Measurements from ENCODE around the gene ESR2. TPM values are rescaled to one million over a fixed set of nuclear protein-coding genes. Genes with fewer than 3 reads are reported as not detected.
A peak's percentile ranks its signal among the peaks of the same experiment; 100 is the strongest.

The ESR2 gene
- total and polyA plus RNA-seq, 2 donors, result 1.6 to 1.7 TPM

DNA sequence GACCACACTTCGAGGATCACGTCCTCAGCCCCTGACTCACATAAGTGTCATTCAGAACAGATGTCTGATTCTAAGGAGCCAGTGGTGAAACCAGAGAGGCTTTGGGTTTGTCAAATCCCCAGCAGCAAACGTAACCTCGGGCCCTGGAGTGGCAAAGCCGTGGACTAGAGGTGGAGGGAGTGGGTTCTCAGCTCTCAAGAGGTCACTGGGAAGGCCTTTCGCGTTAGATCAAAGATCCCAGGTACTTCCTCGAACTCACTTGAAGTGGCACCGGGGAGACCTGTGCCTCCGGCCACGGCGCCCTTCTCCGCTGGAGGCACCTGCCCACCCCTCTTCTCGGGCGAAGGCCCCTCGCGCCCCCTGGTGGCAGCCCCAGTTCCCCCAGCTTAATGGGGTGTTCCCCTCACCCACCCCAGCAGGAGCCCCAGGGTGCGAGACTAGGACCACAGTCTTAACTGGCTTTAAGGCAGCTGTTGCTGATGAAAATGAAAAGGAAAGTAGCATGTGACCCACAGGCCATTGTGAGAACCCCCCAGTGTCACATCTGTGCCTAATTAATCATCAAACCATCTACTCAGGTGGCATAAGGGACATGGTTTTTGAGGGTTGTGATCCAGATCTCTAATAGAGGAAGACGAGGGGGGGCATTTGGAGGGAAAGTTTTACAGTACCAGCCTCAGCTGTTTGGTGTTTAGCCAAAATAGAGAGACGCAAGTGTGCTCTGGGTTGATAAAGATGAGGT lies 672 bp upstream of the ESR2 start:
- DNase-seq (ENCODE audit: extremely low spot score), result no peak
- no peaks in the 10 kb centered on the region for H3K4me1 ChIP-seq (ENCODE audit: insufficient read depth)
- H3K27ac ChIP-seq (ENCODE audit: low read depth), result no peak overlapping the region
- peak overlapping the region; percentile 1 for H3K4me3 ChIP-seq (ENCODE audit: low read depth, low read length)
- WGBS, result 10% methylated on average over 20 of the region's 20 CpGs
- H3K36me3 ChIP-seq (ENCODE audit: insufficient read depth), result no peaks in the 10 kb centered on the region

- 89% methylated on average over 3 of the region's 3 CpGs for WGBS
- Histone ChIP-seq H3K27ac (ENCODE audit: low read depth) (no peak overlapping the region), H3K4me1 (ENCODE audit: insufficient read depth) (no peaks in the 10 kb centered on the region), H3K4me3 (ENCODE audit: low read depth, low read length) (no peak overlapping the region), H3K36me3 (ENCODE audit: insufficient read depth) (no peaks in the 10 kb centered on the region)
- no peak for DNase-seq (ENCODE audit: extremely low spot score)
Observed at GRCh38 chr14:64292197-64292596, 2.0 kb downstream of the ESR2 start.

- WGBS, result 98% methylated on average over 1 of the region's 1 CpG
- Histone ChIP-seq H3K36me3 (ENCODE audit: insufficient read depth) (no peaks in the 10 kb centered on the region), H3K27ac (ENCODE audit: low read depth) (no peak overlapping the region), H3K4me3 (ENCODE audit: low read depth, low read length) (no peak overlapping the region), H3K4me1 (ENCODE audit: insufficient read depth) (no peaks in the 10 kb centered on the region)
- DNase-seq (ENCODE audit: extremely low spot score), result no peak
Observed at GRCh38 chr14:64289571-64289970, 4.6 kb downstream of the ESR2 start.

DNA sequence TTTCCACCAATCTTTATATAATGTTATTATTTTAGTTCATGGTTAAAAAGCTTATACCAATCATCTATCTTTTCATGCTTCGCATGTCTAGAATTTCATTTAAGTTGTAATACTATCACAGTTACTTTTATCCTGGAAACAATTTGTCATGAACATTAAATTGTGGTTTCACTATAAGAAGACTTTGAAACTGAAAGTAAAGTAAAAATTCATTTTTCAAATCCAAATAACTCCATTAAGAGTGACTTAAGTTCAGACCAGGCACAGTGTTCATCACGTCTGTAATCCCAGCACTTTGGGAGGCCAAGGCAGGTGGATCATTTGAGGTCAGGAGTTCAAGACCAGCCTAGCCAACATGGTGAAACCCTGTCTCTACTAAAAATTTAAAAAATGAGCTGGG lies 12.4 kb downstream of the ESR2 start:
- DNase-seq (ENCODE audit: extremely low spot score), result no peak
- WGBS, result 65% methylated on average over 2 of the region's 2 CpGs
- no peaks in the 10 kb centered on the region for H3K36me3 ChIP-seq (ENCODE audit: insufficient read depth)
- no peak overlapping the region for H3K27ac ChIP-seq (ENCODE audit: low read depth)
- H3K4me1 ChIP-seq (ENCODE audit: insufficient read depth), result no peaks in the 10 kb centered on the region
- H3K4me3 ChIP-seq (ENCODE audit: low read depth, low read length), result no peak overlapping the region

- Histone ChIP-seq H3K27ac (ENCODE audit: low read depth) (no peak overlapping the region), H3K36me3 (ENCODE audit: insufficient read depth) (no peaks in the 10 kb centered on the region), H3K4me1 (ENCODE audit: insufficient read depth) (no peaks in the 10 kb centered on the region), H3K4me3 (ENCODE audit: low read depth, low read length) (no peak overlapping the region)
- DNase-seq (ENCODE audit: extremely low spot score), result no peak
- 76% methylated on average over 15 of the region's 15 CpGs for WGBS
Observed at GRCh38 chr14:64279704-64280668, 14.2 kb downstream of the ESR2 start.

- WGBS, result 49% methylated on average over 2 of the region's 2 CpGs
Observed at GRCh38 chr14:64278458-64278857, 15.7 kb downstream of the ESR2 start.

GRCh38 chr14:64272019-64272418 lies 22.2 kb downstream of the ESR2 start:
- no peaks in the 10 kb centered on the region for H3K4me1 ChIP-seq (ENCODE audit: insufficient read depth)
- no peaks in the 10 kb centered on the region for H3K36me3 ChIP-seq (ENCODE audit: insufficient read depth)
- H3K4me3 ChIP-seq (ENCODE audit: low read depth, low read length), result no peak overlapping the region
- H3K27ac ChIP-seq (ENCODE audit: low read depth), result no peak overlapping the region
- no peak for DNase-seq (ENCODE audit: extremely low spot score)

More at GRCh38 chr14:64278458-64278857, 15.7 kb downstream of the ESR2 start:
- no peaks in the 10 kb centered on the region for H3K4me1 ChIP-seq (ENCODE audit: insufficient read depth)
- H3K27ac ChIP-seq (ENCODE audit: low read depth), result no peak overlapping the region
- no peak for DNase-seq (ENCODE audit: extremely low spot score)
- H3K4me3 ChIP-seq (ENCODE audit: low read depth, low read length), result no peak overlapping the region
- H3K36me3 ChIP-seq (ENCODE audit: insufficient read depth), result no peaks in the 10 kb centered on the region

- 34% methylated on average over 2 of the region's 2 CpGs for WGBS
- no peak for DNase-seq (ENCODE audit: extremely low spot score)
Observed at GRCh38 chr14:64266239-64266638, 27.9 kb downstream of the ESR2 start.

DNA sequence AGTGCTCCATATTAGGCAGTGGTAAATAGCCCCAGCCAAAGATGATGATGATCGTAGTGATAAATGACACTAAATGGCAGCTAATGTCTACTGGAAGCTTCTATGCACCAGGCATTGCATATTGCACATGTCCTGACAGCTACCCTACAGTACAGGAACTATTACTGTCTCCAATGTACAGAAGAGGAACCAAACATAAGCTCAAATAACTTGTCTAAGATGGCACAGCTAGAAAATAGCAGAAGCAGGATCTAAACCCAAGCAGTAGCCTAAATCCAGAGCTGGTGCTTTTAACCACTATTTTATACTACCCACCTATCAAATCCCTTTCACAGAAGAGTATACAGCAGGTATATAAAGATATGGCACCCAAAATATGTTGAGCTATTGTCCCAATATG lies 28.9 kb downstream of the ESR2 start:
- 97% methylated on average over 1 of the region's 1 CpG for WGBS
- no peak overlapping the region for H3K4me3 ChIP-seq (ENCODE audit: low read depth, low read length)
- no peak for DNase-seq (ENCODE audit: extremely low spot score)

More at GRCh38 chr14:64266239-64266638, 27.9 kb downstream of the ESR2 start:
- H3K36me3 ChIP-seq (ENCODE audit: insufficient read depth), result no peaks in the 10 kb centered on the region
- H3K27ac ChIP-seq (ENCODE audit: low read depth), result no peak overlapping the region
- H3K4me1 ChIP-seq (ENCODE audit: insufficient read depth), result no peaks in the 10 kb centered on the region
- H3K4me3 ChIP-seq (ENCODE audit: low read depth, low read length), result no peak overlapping the region

GRCh38 chr14:64260418-64260817 lies 33.8 kb downstream of the ESR2 start:
- no peaks in the 10 kb centered on the region for H3K36me3 ChIP-seq (ENCODE audit: insufficient read depth)
- WGBS, result 93% methylated on average over 21 of the region's 21 CpGs
- no peak for DNase-seq (ENCODE audit: extremely low spot score)
- H3K4me3 ChIP-seq (ENCODE audit: low read depth, low read length), result no peak overlapping the region
- H3K4me1 ChIP-seq (ENCODE audit: insufficient read depth), result no peaks in the 10 kb centered on the region
- H3K27ac ChIP-seq (ENCODE audit: low read depth), result no peak overlapping the region

More for the DNA sequence above, 28.9 kb downstream of the ESR2 start:
- Histone ChIP-seq H3K27ac (ENCODE audit: low read depth) (no peak overlapping the region), H3K36me3 (ENCODE audit: insufficient read depth) (no peaks in the 10 kb centered on the region), H3K4me1 (ENCODE audit: insufficient read depth) (no peaks in the 10 kb centered on the region)

DNA sequence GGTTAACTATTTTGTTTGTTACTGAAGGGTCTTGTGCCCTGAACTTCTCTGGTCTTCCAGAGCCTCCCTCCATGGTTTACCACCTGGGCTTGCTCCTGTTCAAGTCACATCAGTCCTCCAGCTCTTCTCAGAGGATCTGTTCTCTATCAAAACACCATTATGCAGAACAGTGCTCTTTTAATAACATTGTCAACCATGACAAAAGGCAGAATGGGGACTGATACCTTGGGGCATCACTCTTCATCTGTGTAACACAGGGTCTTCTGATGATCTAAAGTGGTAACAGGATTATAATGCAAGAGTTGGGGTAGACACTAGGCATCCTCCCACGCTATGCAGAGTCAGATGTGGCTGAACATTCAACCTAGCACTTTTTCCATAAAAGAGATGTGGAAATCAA lies 38.4 kb downstream of the ESR2 start:
- no peak overlapping the region for H3K27ac ChIP-seq (ENCODE audit: low read depth)
- H3K4me3 ChIP-seq (ENCODE audit: low read depth, low read length), result no peak overlapping the region
- whole genome bisulfite sequencing, result 93% methylated on average over 1 of the region's 1 CpG
- no peaks in the 10 kb centered on the region for H3K4me1 ChIP-seq (ENCODE audit: insufficient read depth)
- no peak for DNase-seq (ENCODE audit: extremely low spot score)
- no peaks in the 10 kb centered on the region for H3K36me3 ChIP-seq (ENCODE audit: insufficient read depth)

DNA sequence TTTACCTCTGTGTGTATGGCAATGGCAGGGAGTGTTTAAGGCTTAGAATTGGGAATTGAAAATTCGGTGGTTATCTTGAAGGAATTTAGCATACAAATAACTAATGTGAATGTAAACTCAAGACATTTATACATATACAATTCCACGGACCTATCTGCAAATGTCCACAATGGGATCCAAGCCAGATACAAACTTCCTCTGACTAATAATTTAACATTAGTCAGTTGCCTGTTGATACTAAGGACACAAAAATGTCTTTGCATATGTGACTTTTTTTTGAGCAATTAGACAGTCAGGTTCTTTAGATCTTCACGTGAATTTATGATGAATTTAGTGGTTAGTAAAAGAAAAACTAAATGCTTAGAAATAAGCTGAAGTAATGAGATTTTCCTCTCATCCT lies 40.5 kb downstream of the ESR2 start:
- Histone ChIP-seq H3K4me1 (ENCODE audit: insufficient read depth) (no peaks in the 10 kb centered on the region), H3K27ac (ENCODE audit: low read depth) (no peak overlapping the region), H3K4me3 (ENCODE audit: low read depth, low read length) (no peak overlapping the region), H3K36me3 (ENCODE audit: insufficient read depth) (no peaks in the 10 kb centered on the region)
- DNase-seq (ENCODE audit: extremely low spot score), result no peak
- WGBS, result 42% methylated on average over 3 of the region's 3 CpGs

DNA sequence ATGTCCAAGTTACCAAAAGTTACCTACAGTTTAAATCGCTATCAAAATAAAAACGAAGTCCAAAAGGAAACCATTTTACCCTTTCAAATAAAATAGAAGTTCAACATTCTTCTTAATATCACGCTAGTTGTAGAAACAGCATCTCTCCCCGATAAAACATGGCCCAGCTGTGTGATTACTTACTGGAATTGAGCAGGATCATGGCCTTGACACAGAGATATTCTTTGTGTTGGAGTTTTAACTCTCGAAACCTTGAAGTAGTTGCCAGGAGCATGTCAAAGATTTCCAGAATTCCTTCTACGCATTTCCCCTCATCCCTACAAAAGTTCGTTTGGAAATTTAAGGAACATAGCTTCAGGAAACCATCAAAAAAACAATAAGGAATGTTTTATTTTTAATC lies 44.8 kb downstream of the ESR2 start:
- DNase-seq (ENCODE audit: extremely low spot score), result no peak
- H3K27ac ChIP-seq (ENCODE audit: low read depth), result no peak overlapping the region
- no peaks in the 10 kb centered on the region for H3K36me3 ChIP-seq (ENCODE audit: insufficient read depth)
- H3K4me1 ChIP-seq (ENCODE audit: insufficient read depth), result no peaks in the 10 kb centered on the region
- no peak overlapping the region for H3K4me3 ChIP-seq (ENCODE audit: low read depth, low read length)
- 48% methylated on average over 7 of the region's 7 CpGs for WGBS

GRCh38 chr14:64248689-64249088 lies 45.5 kb downstream of the ESR2 start:
- Histone ChIP-seq H3K27ac (ENCODE audit: low read depth) (no peak overlapping the region), H3K36me3 (ENCODE audit: insufficient read depth) (no peaks in the 10 kb centered on the region)

More at GRCh38 chr14:64248689-64249088, 45.5 kb downstream of the ESR2 start:
- 67% methylated on average over 4 of the region's 4 CpGs for WGBS
- Histone ChIP-seq H3K4me1 (ENCODE audit: insufficient read depth) (no peaks in the 10 kb centered on the region), H3K4me3 (ENCODE audit: low read depth, low read length) (no peak overlapping the region)
- DNase-seq (ENCODE audit: extremely low spot score), result no peak

All from urinary bladder (tissue), 4 donors.